Kidney epithelial cell (primary cell): Measurements from ENCODE around the gene PER3. TPM values are rescaled to one million over a fixed set of nuclear protein-coding genes. Genes with fewer than 3 reads are reported as not detected.
"Not testable (repeated sequence)": the region's sequence is repeated elsewhere in the genome, so short reads cannot be mapped to it uniquely, and the experiment has no call there.

ENCODE experiments used
- DNase-seq: peaks from one replicate; pipeline ENCODE4 v3.0.0-alpha.2; 2010; ENCODE audit warnings: low read depth
- H3K27me3 ChIP-seq: 2 replicates; pipeline ENCODE4 v1.6.0; 2011; ENCODE audit warnings: low read length; ENCODE audit not compliant: control insufficient read depth, insufficient read depth
- H3K36me3 ChIP-seq: 2 replicates; pipeline ENCODE4 v1.5.1; 2011; ENCODE audit warnings: low read length; ENCODE audit not compliant: control insufficient read depth, insufficient read depth
- H3K4me3 ChIP-seq: 2 replicates; pipeline ENCODE4 v1.5.1; 2011; ENCODE audit warnings: low read depth, mild to moderate bottlenecking, control low read depth, low read length
- CTCF ChIP-seq: IDR thresholded peaks from 2 replicates; pipeline ENCODE4 v1.5.1; 2011; ENCODE audit warnings: mild to moderate bottlenecking, moderate library complexity, low read length, control low read depth, inconsistent platforms; ENCODE audit not compliant: insufficient read depth, poor library complexity, severe bottlenecking
- total RNA-seq: library from RNA; depleted of rRNA; stranded (reverse); fragments of >200 nt; gene quantifications from 2 replicates; pipeline ENCODE4 v1.2.3, GENCODE V29; 2015

Gene PER3
- total RNA-seq, 1 donor from 2014 or later, result 3.8 TPM

- no peak overlapping the region for H3K4me3 ChIP-seq
- H3K36me3 ChIP-seq, result no peaks in the 10 kb centered on the region
- no peaks in the 10 kb centered on the region for H3K27me3 ChIP-seq
- DNase-seq, result no peak
- TF ChIP-seq CTCF, result no peak
These were observed 5.7 kb downstream of the PER3 start for GRCh38 chr1:7789828-7790227.

GRCh38 chr1:7791027-7791426 lies 6.9 kb downstream of the PER3 start:
- H3K36me3 ChIP-seq, H3K27me3 ChIP-seq, DNase-seq, H3K4me3 ChIP-seq: not testable (repeated sequence)

GRCh38 chr1:7795406-7795805 lies 11.3 kb downstream of the PER3 start:
- Histone ChIP-seq H3K27me3 (no peaks in the 10 kb centered on the region), H3K36me3 (no peaks in the 10 kb centered on the region), H3K4me3 (no peak overlapping the region)
- DNase-seq, result no peak
- TF ChIP-seq CTCF, result no peak

GRCh38 chr1:7805460-7805859 lies 21.4 kb downstream of the PER3 start:
- Histone ChIP-seq H3K27me3 (no peaks in the 10 kb centered on the region), H3K36me3 (no peaks in the 10 kb centered on the region), H3K4me3 (no peak overlapping the region)
- DNase-seq, result no peak
- TF ChIP-seq CTCF, result no peak

GRCh38 chr1:7808253-7808844 lies 24.3 kb downstream of the PER3 start:
- Histone ChIP-seq H3K4me3 (no peak overlapping the region), H3K36me3 (no peaks in the 10 kb centered on the region), H3K27me3 (no peaks in the 10 kb centered on the region)
- DNase-seq, result peak; percentile 5
- TF ChIP-seq CTCF, result peak; percentile 55

- DNase-seq, result no peak
- no peaks in the 10 kb centered on the region for H3K36me3 ChIP-seq
- TF ChIP-seq CTCF, result no peak
- no peak overlapping the region for H3K4me3 ChIP-seq
- no peaks in the 10 kb centered on the region for H3K27me3 ChIP-seq
These were observed 25.7 kb downstream of the PER3 start for GRCh38 chr1:7809742-7810141.
